Sigmoid colon (tissue), 7 donors: ENCODE measurements around the gene SNX7. TPM values are rescaled to one million over a fixed set of nuclear protein-coding genes. Genes with fewer than 3 reads are reported as not detected.

ENCODE experiments used
- DNase-seq: peaks from one replicate; pipeline ENCODE4 v3.0.0-alpha.2; 2019
- H3K27ac ChIP-seq, 4 donors: fragments of 200-600 bp; sonication (generic); one replicate each; pipeline ENCODE4 v1.5.1; 2016 to 2019; ENCODE audit warnings: mild to moderate bottlenecking in 1 of 4
- H3K27me3 ChIP-seq, 3 donors: fragments of 200-600 bp; sonication (generic); one replicate each; pipeline ENCODE4 v1.5.1; 2019; ENCODE audit warnings: mild to moderate bottlenecking in 1 of 3
- H3K36me3 ChIP-seq, 4 donors: fragments of 200-600 bp; sonication (generic); one replicate each; pipeline ENCODE4 v1.5.1; 2016 to 2019
- H3K4me1 ChIP-seq, 4 donors: fragments of 200-600 bp; sonication (generic); one replicate each; pipeline ENCODE4 v1.5.1; 2017 to 2019
- H3K4me3 ChIP-seq, 4 donors: fragments of 200-600 bp; sonication (generic); one replicate each; pipeline ENCODE4 v1.5.1; 2017 to 2019; ENCODE audit warnings: mild to moderate bottlenecking in 2 of 4, moderate library complexity in 1 of 4
- H3K9me3 ChIP-seq, 4 donors: fragments of 200-600 bp in 3 of 4; sonication (generic) in 3 of 4; one replicate each; pipeline versions ENCODE4 v1.5.1 to v1.6.1; 2013 to 2019
- CTCF ChIP-seq, 4 experiments: fragments of 450-650 bp in 3 of 4; fragments of 200-600 bp in 1 of 4; IDR thresholded peaks; one replicate each; pipeline ENCODE4 v1.5.1; 2016 to 2019; ENCODE audit warnings: antibody characterized with exemption in 4 of 4, mild to moderate bottlenecking in 3 of 4, moderate library complexity in 2 of 4
- EP300 ChIP-seq, 4 donors: sonication (generic); formaldehyde crosslinking; IDR thresholded peaks; one replicate each; pipeline ENCODE4 v1.6.1; 2017; ENCODE audit warnings: antibody characterized with exemption in 4 of 4
- POLR2A ChIP-seq, 2 donors: fragments of 450-650 bp; IDR thresholded peaks; one replicate each; pipeline ENCODE4 v1.6.1; 2016; ENCODE audit warnings: antibody characterized with exemption in 2 of 2, mild to moderate bottlenecking in 2 of 2, moderate library complexity in 2 of 2
- POLR2AphosphoS5 ChIP-seq, 4 donors: sonication (generic); formaldehyde crosslinking; IDR thresholded peaks; one replicate each; pipeline ENCODE4 v1.6.1; 2017; ENCODE audit warnings: antibody characterized with exemption in 4 of 4
- WGBS, 2 donors: extraction: QIAGEN DNeasy Blood & Tissue Kit; methylation state at CpG; one replicate each; pipeline ENCODE4 v1.1.7; 2013; 5-methylcytosine and 5-hydroxymethylcytosine counted together
- intact Hi-C: fragments of 100-400 bp; cut with DNase I; formaldehyde crosslinking; loops from one replicate; pipeline ENCODE4 v1.15.1; 2023
- polyA plus RNA-seq, 3 donors: library from polyadenylated mRNA; stranded (reverse); fragments of 200-250 nt; gene quantifications; one replicate each; pipeline ENCODE4 v1.2.3, GENCODE V29; 2013
- total RNA-seq, 4 donors: library from RNA; depleted of rRNA; stranded (reverse); fragments of >200 nt; gene quantifications; one replicate each; pipeline ENCODE4 v1.1.0, GENCODE V29; 2016
- donor health status: healthy with polysubstance abuse.
- donor health status: Bipolar disorder and iron deficiency.
- donor health status: healthy.

The SNX7 gene
- total RNA-seq (10 to 100 TPM; 29.6 to 39.1 (median 37.2) TPM), polyA plus RNA-seq (10 to 100 TPM; 27.1 to 46.7 (median 38.4) TPM)

- Histone ChIP-seq H3K4me1 (peaks cover 0 to 16% (median 6%) of the 10 kb centered on the region in 4 donors), H3K27ac (peak within 1 kb of the TSS; percentile 86 to 91 (median 88)), H3K4me3 (peak within 1 kb of the TSS; percentile 69 to 89 (median 78)), H3K36me3 (no peaks in the 10 kb centered on the region), H3K9me3 (no peaks in the 10 kb centered on the region), H3K27me3 (no peaks in the 10 kb centered on the region)
- intact Hi-C loops = no loop called here
- WGBS, 2 donors = 1% methylated on average over 80 of the region's 80 CpGs
- peak in 2 of 4 donors; percentile 4 to 76 for TF ChIP-seq POLR2AphosphoS5 (IDR thresholded peaks at IDR 0.05)
- peak in 1 of 4 experiments; percentile 14 for TF ChIP-seq CTCF (IDR thresholded peaks at IDR 0.05)
- no peak for TF ChIP-seq EP300 (IDR thresholded peaks at IDR 0.05)
- peak in 1 of 2 donors; percentile 13 for TF ChIP-seq POLR2A (IDR thresholded peaks at IDR 0.05)
- DNase-seq = peak; percentile 91
These were observed at the start of gene SNX7 for GRCh38 chr1:98661544-98662355. Gene SNX7, plus strand, starts transcription at chr1:98661721. Its CDS starts 11 bp downstream, at chr1:98661732.

DNA sequence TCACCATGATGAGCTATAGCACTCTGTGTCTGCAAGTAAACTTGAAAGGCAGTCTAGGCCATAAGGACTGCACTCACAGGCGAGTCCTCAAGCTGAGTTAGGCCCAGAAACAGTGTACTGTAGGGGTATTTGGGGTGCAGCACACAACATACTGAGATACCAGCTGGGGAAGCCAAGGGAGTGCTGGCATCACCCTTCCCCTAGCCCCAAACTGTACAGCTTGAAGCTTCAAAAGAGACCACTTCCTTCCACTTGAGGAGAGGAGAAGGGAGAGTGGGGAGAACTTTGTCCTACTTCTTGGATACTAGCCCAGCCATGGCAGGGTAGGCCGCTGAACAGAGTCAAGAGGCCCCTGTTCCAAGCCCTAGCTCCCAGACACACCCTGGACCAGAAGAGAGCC, 24.2 kb upstream of the SNX7 start:
- Histone ChIP-seq H3K4me1 (no peaks in the 10 kb centered on the region), H3K36me3 (no peaks in the 10 kb centered on the region), H3K27ac (no peak overlapping the region), H3K4me3 (no peak overlapping the region), H3K27me3 (no peaks in the 10 kb centered on the region), H3K9me3 (no peaks in the 10 kb centered on the region)
- DNase-seq = no peak
- WGBS, 2 donors = 66 to 69% methylated on average over 2 of the region's 2 CpGs
- no peak for TF ChIP-seq POLR2AphosphoS5 (IDR thresholded peaks at IDR 0.05)
- no peak for TF ChIP-seq CTCF (IDR thresholded peaks at IDR 0.05)
- no peak for TF ChIP-seq EP300 (IDR thresholded peaks at IDR 0.05)
- no peak for TF ChIP-seq POLR2A (IDR thresholded peaks at IDR 0.05)
- intact Hi-C loops = no loop called here

GRCh38 chr1:98638185-98638584, 23.3 kb upstream of the SNX7 start:
- H3K27ac ChIP-seq = no peak overlapping the region
- H3K4me3 ChIP-seq = no peak overlapping the region
- TF ChIP-seq CTCF (IDR thresholded peaks at IDR 0.05) = no peak
- TF ChIP-seq POLR2AphosphoS5 (IDR thresholded peaks at IDR 0.05) = no peak
- TF ChIP-seq POLR2A (IDR thresholded peaks at IDR 0.05) = no peak
- no peak for TF ChIP-seq EP300 (IDR thresholded peaks at IDR 0.05)
- no peak for DNase-seq
- H3K9me3 ChIP-seq = peaks cover 0 to 6% (median 2%) of the 10 kb centered on the region in 4 donors
- H3K36me3 ChIP-seq = no peaks in the 10 kb centered on the region
- H3K27me3 ChIP-seq = no peaks in the 10 kb centered on the region
- H3K4me1 ChIP-seq = no peaks in the 10 kb centered on the region
- intact Hi-C loops = no loop called here

- Histone ChIP-seq H3K36me3 (no peaks in the 10 kb centered on the region), H3K4me3 (no peak overlapping the region), H3K9me3 (peaks cover 0 to 6% (median 2%) of the 10 kb centered on the region in 4 donors), H3K4me1 (no peaks in the 10 kb centered on the region), H3K27ac (no peak overlapping the region), H3K27me3 (no peaks in the 10 kb centered on the region)
- intact Hi-C loops = no loop called here
- no peak for DNase-seq
- WGBS, 2 donors = 56 to 72% methylated on average over 2 of the region's 2 CpGs
- TF ChIP-seq POLR2AphosphoS5 (IDR thresholded peaks at IDR 0.05) = no peak
- TF ChIP-seq CTCF (IDR thresholded peaks at IDR 0.05) = no peak
- TF ChIP-seq POLR2A (IDR thresholded peaks at IDR 0.05) = no peak
- TF ChIP-seq EP300 (IDR thresholded peaks at IDR 0.05) = no peak
These were observed 17.0 kb upstream of the SNX7 start for GRCh38 chr1:98644510-98644909.
